Nephron (organoid): ENCODE measurements around the gene LHFPL5.

Experiments used
- H3K27ac Mint-ChIP-seq, 3 experiments: 2 replicates each; pipeline ENCODE4 v1.8.0; 2020; ENCODE audit warnings: mixed read lengths in 3 of 3, mild to moderate bottlenecking in 2 of 3, moderate library complexity in 1 of 3
- H3K27me3 Mint-ChIP-seq: 2 replicates; pipeline ENCODE4 v1.8.0; 2021; ENCODE audit warnings: low read depth, mild to moderate bottlenecking, moderate library complexity, mixed read lengths
- H3K36me3 Mint-ChIP-seq: 2 replicates; pipeline ENCODE4 v1.8.0; 2020; ENCODE audit warnings: low read depth, mixed read lengths
- H3K4me1 Mint-ChIP-seq: 2 replicates; pipeline ENCODE4 v1.8.0; 2020; ENCODE audit warnings: mixed read lengths
- H3K4me3 Mint-ChIP-seq, 3 experiments: 2 replicates each; pipeline ENCODE4 v1.8.0; 2020; ENCODE audit warnings: mild to moderate bottlenecking in 3 of 3, mixed read lengths in 3 of 3, moderate library complexity in 2 of 3
- H3K9me3 Mint-ChIP-seq: 2 replicates; pipeline ENCODE4 v1.8.0; 2020; ENCODE audit warnings: mixed read lengths
- TF ChIP-seq, protein P1 (sequence below), 3 experiments: fragments of 200-600 bp; sonication (generic); IDR thresholded peaks; one replicate each; pipeline ENCODE4 v1.5.0; 2021; ENCODE audit warnings: antibody characterized with exemption in 3 of 3; ENCODE audit not compliant: unreplicated experiment in 3 of 3

Gene LHFPL5

DNA sequence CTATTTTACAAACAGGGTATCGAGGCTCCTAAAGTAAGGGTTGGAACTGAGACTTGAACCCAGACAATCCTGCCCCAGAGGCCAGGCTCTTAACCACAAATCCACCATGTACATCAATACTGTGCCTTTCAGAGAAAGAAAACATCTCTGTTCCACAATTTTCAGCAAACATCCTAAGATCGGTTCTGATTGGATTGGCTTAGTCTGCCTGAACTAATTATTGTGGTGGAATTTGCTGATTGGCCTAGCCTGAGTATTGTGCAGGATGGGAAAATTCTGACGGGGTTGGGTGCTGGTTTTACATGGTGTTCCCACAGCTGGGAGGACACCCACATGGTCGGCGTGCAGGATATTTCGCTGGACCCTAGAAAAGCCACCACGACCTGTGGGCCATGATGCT lies 24.4 kb upstream of the LHFPL5 start, which contains the start of gene CLPSL1:
TSS of gene CLPSL1 (plus strand) at position 301 of the 400 bp plus-strand sequence. CDS start at position 393, 92 bp downstream.
- Mint-ChIP-seq H3K27me3 (peaks cover 23% of the 10 kb centered on the region), H3K4me1 (no peaks in the 10 kb centered on the region), H3K9me3 (no peaks in the 10 kb centered on the region), H3K27ac (no peak within 1 kb of the TSS), H3K4me3 (no peak within 1 kb of the TSS), H3K36me3 (no peaks in the 10 kb centered on the region)
- TF ChIP-seq, protein P1, sequence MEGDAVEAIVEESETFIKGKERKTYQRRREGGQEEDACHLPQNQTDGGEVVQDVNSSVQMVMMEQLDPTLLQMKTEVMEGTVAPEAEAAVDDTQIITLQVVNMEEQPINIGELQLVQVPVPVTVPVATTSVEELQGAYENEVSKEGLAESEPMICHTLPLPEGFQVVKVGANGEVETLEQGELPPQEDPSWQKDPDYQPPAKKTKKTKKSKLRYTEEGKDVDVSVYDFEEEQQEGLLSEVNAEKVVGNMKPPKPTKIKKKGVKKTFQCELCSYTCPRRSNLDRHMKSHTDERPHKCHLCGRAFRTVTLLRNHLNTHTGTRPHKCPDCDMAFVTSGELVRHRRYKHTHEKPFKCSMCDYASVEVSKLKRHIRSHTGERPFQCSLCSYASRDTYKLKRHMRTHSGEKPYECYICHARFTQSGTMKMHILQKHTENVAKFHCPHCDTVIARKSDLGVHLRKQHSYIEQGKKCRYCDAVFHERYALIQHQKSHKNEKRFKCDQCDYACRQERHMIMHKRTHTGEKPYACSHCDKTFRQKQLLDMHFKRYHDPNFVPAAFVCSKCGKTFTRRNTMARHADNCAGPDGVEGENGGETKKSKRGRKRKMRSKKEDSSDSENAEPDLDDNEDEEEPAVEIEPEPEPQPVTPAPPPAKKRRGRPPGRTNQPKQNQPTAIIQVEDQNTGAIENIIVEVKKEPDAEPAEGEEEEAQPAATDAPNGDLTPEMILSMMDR (IDR thresholded peaks at IDR 0.05; ENCODE audit: unreplicated experiment in 3 of 3): no peak

DNA sequence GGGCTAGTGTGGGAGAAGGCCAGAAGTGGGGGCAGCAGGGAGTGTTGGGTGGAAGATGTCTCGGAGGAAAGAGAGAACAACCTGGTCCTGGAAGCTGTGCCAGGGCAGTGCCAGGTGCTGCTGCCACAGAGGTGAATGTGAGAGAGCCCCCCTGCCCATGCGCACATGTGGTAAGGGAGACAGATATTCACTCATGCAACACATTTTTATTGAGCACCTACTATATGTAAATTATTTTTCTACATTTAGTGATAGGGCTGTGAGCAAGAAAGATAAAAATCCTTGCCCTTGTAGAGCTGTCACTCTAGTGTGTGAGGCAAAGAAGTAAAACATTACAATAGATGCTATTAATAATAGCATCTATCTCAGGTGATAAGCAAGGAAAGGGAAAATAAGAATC lies 23.9 kb upstream of the LHFPL5 start:
- peaks cover 26% of the 10 kb centered on the region for H3K27me3 Mint-ChIP-seq
- TF ChIP-seq, protein P1 (IDR thresholded peaks at IDR 0.05; ENCODE audit: unreplicated experiment in 3 of 3): no peak
- H3K9me3 Mint-ChIP-seq: no peaks in the 10 kb centered on the region
- no peaks in the 10 kb centered on the region for H3K36me3 Mint-ChIP-seq
- H3K4me1 Mint-ChIP-seq: no peaks in the 10 kb centered on the region
- H3K4me3 Mint-ChIP-seq: no peak overlapping the region
- no peak overlapping the region for H3K27ac Mint-ChIP-seq

DNA sequence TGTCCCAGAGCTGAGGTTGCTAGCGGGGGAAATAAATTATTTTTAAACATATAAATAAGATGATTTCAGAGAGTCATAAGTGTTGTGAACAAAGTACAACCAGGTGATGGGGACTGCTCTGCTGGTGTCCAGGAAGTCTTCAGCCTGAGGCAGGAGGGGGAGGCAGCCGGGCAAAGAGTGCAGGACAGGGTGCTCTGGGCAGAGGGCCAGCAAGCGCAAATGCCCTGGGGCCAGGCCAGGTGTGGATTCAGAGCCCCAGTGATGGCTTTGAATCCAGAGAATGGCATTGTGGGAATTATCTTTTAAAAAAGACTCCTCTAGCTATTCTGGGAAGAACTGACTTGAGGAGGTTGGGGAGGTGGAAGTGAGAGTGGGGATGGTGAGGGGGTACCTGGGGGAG lies 22.7 kb upstream of the LHFPL5 start:
- TF ChIP-seq, protein P1 (IDR thresholded peaks at IDR 0.05; ENCODE audit: unreplicated experiment in 3 of 3): no peak
- Mint-ChIP-seq H3K27ac (no peak overlapping the region), H3K36me3 (no peaks in the 10 kb centered on the region), H3K27me3 (peaks cover 35% of the 10 kb centered on the region), H3K4me3 (no peak overlapping the region), H3K4me1 (no peaks in the 10 kb centered on the region), H3K9me3 (no peaks in the 10 kb centered on the region)

DNA sequence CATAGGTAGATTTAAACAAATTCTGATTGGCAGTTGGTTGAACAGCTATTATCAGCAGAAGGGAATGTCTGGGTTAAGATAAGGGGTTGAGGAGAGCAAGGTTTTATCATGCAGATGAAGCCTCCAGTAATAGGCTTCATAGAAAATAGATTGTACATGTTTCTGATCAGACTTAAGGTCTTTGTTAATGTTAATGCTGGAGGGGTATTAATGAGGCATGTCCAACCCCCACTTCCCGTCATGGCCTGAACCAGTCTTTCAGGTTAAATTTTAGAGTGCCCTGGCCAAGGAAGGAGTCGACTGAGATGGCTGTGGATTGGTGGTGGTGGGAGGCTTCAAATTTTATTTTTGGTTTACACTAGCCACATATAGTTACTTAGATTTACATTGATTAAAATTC lies 21.0 kb upstream of the LHFPL5 start:
- no peaks in the 10 kb centered on the region for H3K4me1 Mint-ChIP-seq
- TF ChIP-seq, protein P1 (IDR thresholded peaks at IDR 0.05; ENCODE audit: unreplicated experiment in 3 of 3): no peak
- H3K36me3 Mint-ChIP-seq: no peaks in the 10 kb centered on the region
- no peak overlapping the region for H3K4me3 Mint-ChIP-seq
- H3K27ac Mint-ChIP-seq: no peak overlapping the region
- H3K27me3 Mint-ChIP-seq: peaks cover 44% of the 10 kb centered on the region
- H3K9me3 Mint-ChIP-seq: no peaks in the 10 kb centered on the region

DNA sequence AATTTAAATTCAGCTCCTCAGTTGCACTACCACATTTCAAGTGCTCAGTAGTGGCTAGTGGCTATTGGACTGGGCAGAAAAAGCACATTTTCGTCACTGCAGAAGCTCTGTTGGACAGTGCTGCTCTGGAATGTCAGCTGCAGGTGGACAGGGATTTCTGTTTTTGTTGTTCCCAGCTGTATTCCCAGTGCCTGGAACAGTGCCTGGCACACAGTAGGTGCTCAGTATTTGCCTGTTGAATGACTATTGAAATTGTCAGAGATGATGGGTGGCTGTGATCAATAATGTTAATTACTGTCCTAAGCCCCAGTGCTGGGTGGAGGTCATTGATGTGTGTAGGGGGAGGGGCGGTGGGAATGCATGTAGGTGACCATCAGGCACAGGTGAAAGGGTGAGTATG lies 18.9 kb upstream of the LHFPL5 start:
- Mint-ChIP-seq H3K4me3 (no peak overlapping the region), H3K27ac (no peak overlapping the region), H3K9me3 (no peaks in the 10 kb centered on the region), H3K36me3 (no peaks in the 10 kb centered on the region), H3K27me3 (peaks cover 51% of the 10 kb centered on the region), H3K4me1 (no peaks in the 10 kb centered on the region)
- TF ChIP-seq, protein P1 (IDR thresholded peaks at IDR 0.05; ENCODE audit: unreplicated experiment in 3 of 3): no peak

DNA sequence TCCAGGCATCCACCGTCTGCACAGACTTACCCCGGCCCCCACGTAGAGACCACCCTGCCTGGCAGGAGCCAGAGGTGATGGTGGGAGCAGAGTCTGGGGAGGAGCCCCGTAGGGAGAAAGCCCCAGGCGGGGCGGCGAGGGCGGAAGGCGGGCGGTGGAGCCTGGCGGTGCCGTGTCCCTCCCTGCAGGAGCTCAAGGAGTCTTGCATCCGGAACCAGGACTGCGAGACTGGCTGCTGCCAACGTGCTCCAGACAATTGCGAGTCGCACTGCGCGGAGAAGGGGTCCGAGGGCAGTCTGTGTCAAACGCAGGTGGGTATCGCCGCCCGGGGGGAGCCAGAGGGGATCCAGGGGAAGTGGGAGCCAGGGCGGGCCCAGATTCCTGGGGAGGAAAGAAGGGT lies 18.3 kb upstream of the LHFPL5 start:
- Mint-ChIP-seq H3K27ac (no peak overlapping the region), H3K9me3 (no peaks in the 10 kb centered on the region), H3K27me3 (peaks cover 50% of the 10 kb centered on the region), H3K4me3 (no peak overlapping the region), H3K36me3 (no peaks in the 10 kb centered on the region), H3K4me1 (no peaks in the 10 kb centered on the region)
- TF ChIP-seq, protein P1 (IDR thresholded peaks at IDR 0.05; ENCODE audit: unreplicated experiment in 3 of 3): no peak
